Stimulated activated CD4-positive, alpha-beta T cell treated with anti-CD3 and anti-CD28 coated beads, Interleukin-2, amount 100 ng/mL, for 4 hours (primary cell): ENCODE data around the gene NOL8.

Source experiments
- DNase-seq: peaks from one replicate; pipeline ENCODE4 v3.0.0-alpha.2; 2020; ENCODE audit warnings: low read depth

NOL8 gene

DNA sequence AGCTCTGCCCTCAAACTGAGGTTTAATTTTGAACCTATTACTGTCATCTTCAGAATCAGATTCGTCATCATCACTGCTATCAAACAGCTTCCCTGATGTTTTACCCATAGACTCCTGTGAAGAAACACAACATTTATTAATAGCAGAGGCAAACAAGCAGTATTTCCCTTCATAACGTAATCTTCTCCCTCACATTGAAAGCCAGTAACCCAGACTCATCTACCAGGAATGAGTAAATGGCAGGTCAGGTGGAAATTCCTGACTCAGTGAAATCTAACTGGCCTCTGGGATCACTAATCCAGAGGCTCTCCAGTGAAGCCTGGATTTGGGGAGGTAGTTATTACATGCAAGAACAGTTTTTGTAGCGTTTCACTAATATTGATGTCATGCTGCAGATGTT is 14.6 kb downstream of the NOL8 start:
- no peak for DNase-seq

DNA sequence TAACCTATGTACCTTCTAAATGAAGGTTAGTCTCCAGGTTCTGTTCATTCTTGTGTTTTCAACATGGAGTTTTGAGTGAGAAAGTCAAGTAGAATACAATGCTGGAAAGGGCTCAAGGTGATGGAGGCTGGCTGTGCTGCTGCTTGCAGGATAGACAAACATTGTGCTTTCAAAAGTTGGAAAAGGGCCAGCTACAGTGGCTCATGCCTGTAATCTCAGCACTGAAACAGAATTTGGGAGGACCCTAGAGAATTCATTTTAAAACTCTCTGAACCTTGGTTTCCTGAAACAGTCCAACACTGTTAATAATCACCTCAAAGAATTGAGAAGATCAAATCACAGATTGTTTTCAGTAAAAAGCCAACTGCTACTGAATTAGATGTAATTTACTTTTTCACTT is 16.3 kb downstream of the NOL8 start:
- DNase-seq: no peak

DNA sequence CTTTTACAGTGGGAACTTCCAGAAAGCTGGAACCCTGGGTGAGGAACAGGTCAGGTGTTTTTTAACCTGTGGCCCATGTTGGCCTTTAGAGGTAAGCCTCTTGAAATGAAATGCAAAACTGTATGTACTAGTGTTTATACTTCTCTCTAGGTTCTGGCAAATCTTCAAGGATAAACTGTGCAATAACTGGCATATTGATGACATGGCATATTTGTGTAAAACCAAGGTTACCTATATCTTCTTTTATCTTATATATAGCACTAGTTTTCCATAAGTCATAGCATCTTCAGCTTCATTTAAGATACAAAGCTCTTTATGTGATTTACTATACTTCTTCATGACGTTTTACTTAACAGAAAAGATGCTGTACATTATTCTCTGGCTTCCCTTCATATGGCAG is 24.2 kb downstream of the NOL8 start:
- no peak for DNase-seq

DNA sequence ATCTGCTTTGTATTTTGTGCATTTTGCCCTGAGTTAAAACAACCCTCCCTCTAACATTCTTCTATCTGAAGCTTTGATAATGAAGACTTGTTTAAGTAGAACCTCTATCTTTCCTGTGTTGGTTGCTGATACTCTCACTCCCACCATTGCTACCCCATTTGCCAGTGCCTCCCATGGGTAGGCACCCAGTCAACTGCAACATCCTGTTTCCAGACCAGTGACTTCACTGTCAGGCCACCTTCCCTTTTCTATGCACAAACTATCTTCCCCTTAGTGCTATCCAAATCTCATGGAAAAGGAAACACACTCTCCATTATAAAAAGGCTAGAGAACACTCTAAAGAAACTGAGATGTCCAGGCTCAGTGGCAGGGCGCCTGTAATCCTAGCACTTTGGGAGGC is 26.0 kb downstream of the NOL8 start:
- no peak for DNase-seq

DNA sequence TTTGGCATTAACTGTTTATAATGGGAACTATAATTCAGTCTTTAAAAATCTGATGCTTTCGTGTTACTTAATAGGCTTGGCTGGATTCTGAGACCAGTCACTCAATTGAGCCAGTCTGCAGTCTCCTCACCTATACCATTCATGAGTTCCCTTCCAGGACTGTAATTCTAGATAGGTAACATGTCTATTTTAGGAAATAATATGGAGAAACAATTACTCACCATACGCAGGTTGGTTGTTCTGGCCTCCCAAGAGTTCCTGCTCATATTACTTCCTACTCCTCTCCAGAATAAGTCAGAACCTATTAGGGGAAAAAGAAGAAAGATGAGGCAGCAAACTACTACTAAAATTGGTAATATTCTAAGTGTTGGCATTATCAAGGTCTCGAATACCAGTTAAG is 27.1 kb downstream of the NOL8 start:
- DNase-seq: no peak

DNA sequence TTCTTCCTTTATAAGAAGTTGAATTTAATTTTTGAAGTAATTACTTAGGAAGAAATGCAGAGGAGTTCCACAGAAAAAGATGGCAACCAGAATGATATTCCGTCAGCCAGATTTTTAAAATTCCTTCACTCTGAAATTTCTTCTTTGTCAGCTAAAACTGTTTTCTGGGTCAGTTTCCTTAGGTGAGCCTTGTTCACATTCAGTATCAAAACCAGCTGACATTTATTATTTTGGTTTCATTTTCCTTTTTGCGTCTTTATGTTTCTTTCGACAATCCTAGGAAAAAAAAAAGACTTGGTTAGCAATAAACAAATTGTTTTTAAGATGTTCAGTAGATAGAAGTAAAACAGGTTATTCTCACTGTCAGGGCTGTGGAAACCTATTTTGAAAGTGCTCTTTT is 27.5 kb downstream of the NOL8 start:
- no peak for DNase-seq

DNA sequence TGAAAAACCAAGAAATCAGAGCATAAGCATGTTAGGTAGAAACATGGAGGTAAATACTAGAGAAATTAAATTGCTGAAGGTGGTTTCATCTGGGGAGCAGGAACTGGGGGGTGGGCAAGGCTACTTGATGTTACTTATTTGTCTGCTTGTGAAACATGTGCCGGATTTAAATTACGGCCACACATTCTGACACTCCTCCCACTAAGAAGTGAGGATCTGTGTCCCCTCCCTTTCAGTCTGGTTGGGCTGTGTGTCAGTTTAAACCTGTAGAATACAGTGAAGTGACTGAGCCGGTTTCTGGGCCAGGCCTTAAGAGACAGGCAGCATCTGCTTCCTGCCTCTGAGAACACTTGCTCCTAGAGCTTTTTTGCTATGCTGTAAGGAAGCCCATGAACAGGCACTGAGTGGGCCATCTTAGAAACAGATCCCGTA is 29.3 kb downstream of the NOL8 start:
- DNase-seq: no peak

DNA sequence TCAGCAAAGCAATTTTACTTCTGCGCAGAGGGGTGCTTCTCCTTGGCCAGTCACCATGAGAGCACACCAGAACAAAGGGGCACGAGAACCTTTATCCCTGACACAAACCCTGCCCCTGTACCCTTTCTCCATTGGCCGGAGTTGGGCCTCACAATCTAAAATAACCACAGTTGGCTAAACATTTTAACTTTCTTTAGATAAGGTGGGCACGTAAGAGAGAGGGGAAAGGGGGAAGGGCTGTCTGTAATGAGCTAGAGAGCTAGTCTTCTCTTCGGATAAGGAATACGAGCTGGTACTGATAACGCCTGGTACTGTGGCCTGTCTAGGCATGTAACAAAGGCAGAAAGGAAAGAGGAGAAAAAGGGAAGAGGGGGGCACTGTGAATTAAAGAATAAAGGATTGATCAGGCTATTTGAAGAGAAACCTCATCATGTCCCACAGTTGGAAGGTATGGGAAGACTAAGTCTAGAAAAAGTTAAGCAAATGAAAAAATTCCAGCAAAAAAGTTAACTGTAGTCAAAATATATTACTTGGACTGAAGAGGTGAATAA is 29.8 kb downstream of the NOL8 start:
- no peak for DNase-seq

DNA sequence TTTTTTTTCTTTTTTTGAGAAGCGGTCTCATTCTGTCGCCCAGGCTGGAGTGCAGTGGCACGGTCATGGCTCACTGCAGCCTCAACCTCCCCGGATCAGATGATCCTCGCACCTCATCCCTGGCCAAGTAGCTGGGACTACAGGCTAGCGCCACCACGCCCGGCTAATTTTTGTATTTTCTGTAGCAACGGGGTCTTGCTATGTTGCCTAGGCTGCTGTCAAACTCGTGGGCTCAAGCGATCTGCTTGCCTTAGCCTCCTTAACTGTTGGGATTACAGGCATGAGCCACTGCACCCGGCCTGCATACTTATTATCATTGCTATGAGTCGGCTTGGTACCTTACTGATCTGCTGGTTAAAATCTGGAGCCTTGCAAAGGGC is 30.9 kb downstream of the NOL8 start:
- DNase-seq: no peak

DNA sequence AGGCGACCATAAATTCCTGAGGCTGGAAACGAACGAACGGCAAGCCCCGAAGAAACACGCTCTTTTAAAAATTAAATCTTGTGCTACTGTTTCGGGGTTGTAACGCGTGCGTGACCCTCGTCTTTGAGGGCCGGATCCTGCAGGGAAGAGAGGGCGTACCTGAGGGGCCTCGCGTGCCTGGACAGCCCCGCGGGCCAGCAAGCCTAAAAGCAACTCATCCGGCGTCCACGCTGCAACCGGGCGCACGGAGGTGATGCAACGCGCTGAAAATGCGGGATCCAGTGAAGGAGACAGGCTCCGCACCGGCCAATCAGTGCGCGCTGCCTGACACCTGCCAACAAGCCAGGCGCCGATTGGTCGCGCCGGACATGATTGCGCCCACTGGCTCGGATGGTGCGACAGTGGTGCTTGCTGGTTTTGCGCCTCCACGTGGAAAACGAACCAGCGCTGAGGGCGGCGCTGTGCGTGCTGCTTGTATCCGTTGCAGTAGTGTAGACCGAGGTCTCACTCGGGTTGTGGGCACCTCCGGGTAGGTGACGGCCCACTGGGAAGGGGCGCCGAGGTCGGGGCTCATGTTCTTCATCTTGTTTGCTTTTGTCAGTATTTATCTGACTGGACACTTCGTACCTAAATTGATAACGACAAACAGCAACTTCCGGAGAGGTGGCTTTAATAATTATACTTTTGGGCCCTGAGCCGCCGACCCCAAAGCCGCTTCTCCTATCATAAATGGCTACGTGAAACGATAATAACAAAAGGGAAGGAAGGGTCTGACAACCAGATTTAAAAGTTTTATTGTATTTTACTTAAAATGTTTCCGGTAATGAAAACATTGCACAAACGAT is 31.5 kb downstream of the NOL8 start, which contains the start of gene IARS1:
Gene IARS1, minus strand, starts transcription at position 246 of the 845 bp plus-strand sequence. CDS start 4,278 bp downstream, outside the sequence.
- DNase-seq: peak; percentile 99

DNA sequence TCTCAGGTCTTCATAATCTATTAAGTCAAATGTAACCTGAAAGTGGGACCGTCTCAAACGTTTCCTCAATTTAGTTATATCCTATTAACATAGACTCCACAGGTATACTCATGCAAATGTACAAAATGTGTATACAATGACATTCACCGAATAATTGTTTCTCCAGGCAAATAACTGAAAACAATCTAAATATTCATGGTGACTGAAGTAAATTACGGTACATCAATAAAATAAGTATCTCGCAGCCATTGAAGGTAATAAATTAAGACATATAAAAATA is 32.1 kb downstream of the NOL8 start:
- DNase-seq: no peak

DNA sequence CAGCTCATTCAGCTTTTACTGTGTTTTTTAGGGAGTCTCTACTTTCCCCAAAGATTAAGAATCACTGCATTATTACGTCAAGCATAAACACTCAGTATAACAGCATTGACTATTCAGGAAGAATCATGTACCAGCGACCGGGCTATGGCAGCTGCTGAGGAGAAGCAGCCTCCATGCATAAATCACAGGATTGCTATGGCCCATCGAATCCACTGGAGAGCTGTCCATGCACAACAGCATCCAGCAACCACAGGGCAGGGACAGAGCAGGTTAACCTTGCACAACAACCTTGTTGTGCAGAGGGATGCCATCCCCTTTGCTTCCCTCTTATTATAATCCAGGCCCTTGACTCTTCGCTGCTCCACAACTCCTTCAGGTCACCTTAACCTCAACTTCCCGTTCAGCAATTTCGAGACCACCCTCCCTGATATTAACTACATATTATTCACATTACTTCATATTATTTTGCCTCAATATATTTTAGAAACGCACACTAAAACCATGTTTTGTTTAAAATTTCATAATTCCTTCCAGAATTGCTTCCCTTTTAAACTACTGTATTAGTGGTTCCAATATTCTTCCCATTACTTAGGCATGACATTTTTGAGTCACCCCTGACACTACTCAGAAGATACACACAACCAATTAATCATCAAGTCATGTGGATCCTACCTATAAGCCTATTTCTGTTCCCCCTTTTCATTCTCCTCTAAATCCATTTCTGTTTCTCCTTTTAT is 32.6 kb downstream of the NOL8 start:
- DNase-seq: no peak

DNA sequence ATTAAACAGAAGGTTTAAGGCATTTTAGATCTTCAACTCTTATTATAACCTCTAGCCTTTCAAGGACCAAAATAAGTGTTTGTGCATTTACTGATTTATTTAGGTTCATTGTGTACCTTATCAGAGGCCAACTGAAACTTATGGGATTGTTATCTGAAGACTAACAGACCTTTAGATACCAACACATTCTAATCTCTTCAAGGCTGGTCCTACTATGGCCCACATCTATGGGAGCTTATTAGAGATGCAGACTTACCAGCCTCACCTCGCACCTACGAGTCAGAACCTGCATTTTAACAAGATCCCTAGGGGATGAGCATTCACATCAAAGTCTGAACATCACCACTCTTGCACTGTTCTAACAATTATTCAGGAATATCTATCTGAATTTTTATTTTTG is 33.6 kb downstream of the NOL8 start:
- DNase-seq: no peak

DNA sequence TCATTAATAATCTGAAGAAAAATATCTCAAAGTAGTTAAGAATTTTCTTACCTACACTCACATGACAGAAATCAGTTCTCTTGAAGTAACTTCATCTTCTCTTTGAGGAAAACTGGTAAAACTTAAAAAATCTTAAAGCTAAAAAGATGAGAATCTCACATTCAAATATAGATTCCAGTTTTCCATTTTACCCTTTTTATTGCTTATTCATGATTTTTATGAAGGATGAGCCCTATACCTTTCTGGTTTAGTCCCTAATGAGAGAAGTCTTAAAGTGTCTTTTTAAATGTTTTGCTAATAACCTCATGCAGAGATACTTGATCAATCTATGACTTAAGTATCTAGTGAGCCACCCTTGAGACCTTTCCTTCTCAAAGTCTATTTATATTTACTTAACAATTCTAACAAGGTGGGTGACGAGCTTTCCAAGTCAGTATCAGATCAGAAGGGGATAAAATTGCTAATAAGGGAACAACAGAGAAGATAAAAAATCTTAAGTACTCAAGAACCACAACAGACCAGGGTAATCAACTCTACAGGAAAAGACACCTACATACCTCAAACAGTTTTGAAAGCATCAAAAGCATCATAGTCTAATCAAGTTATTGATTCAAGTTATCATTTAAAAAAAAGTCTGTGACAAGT is 34.2 kb downstream of the NOL8 start:
- no peak for DNase-seq

DNA sequence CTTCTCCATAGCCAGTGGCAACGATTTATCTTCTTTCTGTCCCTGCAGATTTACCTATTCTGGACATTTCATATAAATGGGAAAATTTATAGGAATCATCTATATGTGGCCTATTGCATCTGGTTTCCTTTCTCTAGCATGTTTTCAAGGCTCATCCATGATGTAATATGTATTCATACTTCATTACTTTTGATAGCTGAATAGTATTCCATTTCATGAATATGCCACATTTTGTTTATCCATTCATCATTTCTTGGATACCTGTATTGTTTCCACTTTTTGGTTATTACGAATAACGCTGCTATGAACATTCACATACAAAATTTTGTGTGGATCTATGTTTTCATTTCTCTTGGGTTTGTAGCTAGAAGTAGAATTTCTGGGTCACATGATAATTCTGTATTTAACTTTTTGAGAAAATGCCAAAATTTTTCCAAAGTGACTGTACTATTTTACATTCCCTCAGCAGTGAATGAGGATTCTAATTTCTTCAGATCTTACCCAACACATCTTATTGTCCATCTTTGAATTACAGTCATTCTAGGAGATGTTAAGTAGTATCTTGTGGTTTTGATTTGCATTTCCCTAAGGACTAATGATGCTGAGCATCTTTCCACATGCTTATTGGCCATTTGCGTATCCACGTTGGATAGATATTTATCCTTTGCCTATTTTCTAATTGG is 35.3 kb downstream of the NOL8 start:
- DNase-seq: no peak

DNA sequence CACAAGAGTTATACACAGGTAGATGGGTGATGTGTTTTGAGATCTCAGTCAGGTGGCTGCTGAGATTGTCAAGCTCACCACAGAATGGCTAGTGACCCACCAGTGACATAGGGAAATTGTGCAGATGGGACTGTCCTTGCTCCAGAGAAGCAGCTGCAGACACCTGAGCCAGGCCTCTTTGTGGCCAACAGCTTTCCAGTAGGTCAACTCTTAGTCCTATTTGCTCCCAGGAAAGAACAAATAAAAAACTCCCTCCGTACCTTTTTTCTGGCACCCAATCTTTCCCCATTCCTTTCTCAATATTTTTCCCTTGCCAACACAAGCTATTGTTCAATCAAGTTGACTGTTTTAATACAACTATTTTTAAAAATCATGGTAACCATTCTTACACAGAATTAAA is 45.8 kb downstream of the NOL8 start:
- DNase-seq: no peak

DNA sequence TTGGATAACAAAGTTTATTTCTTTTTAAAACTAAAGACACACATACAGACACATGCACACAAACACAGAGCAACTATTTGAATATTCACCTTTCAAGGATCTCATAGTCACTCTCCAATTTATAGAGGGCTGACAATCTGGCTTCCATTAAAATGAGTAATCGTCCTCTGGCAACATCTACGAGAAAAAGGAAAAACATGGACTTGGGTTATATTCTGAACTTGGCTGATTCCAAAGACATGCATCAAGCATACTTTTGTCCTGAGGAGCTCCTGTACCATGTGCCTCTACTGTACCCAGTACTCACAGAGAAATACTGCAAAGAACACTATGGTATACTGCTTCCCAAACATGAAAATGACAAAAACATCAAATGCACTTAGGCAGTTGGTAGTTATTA is 47.0 kb downstream of the NOL8 start:
- no peak for DNase-seq

DNA sequence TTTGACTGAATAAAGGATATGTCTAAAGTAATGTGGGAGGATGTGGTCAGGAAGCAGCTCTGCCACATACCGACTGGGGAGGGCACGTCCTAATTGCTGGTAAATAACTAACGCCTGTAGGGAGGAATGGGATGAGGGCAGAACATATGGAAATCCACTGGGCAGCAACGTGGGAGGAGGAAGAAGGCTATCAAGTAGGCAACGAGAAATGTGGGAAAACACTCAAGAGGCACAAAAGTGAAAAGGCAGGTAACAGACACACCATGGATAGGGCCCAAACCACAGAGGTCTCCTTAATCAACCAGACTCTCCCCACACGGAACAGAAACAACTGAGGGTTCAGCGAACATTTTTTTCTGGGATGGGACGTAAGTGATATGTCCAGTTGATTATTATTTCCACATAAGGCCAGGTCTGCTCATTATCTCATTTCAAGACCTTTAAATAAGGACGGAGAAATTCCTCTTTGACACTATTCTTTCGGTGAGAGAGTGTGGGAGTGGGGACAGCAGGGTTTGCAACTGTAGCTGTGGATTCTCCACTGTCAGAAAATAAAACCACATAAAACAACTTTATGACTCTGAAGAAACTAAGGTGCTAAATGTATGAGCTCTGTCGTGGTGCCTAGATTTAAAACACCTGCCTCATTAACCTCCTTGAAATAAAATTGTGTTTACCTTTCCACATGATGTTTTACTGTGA is 48.7 kb downstream of the NOL8 start:
- DNase-seq: no peak

DNA sequence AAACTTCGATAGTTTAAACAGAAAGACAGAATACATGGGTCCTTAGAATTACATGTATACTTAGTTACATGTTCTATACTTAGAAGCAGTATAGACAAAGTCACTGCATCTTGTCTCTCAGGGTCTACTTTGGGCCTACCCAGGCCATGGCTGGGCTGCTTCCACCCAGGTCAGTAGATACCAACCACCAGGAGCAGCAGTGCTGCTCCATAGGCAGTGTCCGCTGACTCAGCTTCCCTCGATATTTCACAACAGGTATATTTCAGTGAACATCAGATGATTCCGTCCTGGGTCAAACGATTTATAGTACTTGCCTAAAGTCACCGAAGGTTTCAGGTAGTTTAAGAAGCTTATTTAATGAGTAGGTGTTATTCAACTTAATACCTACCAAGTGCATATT is 49.6 kb downstream of the NOL8 start:
- no peak for DNase-seq

DNA sequence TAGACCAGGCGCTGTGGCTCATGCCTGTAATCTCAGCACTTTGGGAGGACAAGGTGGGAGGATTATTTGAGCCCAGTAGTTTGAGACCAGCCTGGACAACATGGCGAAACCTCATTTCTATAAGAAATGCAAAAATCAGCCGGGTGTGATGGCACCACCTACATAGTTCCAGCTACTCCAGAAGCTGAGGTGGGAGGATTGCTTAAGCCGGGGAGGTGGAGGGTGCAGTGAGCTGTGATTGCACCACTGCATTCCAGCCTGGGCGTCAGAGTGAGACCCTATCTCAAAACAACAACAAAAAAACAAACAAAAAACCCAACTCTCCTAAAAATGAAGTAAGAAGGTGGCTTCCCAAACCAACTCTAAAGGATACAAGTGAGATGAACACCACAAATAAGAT is 54.6 kb downstream of the NOL8 start:
- DNase-seq: no peak

DNA sequence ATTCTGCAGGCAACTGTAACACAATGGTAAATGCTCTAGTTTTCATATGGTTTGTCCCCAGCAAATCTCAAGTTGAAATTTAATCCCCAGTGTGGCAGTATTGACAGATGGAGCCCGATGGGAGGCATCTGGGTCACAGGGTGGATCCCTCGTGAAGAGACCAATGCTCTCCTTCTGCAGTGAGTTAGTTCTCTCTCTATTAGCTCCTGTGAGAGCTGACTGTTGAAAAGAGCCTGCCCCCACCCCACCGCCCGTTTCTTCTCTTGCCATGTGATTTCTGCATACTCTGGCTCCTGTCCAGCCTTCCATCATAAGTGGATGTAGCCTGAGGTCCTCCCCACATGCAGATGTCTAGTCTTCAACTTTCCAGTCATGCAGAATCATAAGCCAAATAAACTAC is 58.7 kb downstream of the NOL8 start:
- no peak for DNase-seq

DNA sequence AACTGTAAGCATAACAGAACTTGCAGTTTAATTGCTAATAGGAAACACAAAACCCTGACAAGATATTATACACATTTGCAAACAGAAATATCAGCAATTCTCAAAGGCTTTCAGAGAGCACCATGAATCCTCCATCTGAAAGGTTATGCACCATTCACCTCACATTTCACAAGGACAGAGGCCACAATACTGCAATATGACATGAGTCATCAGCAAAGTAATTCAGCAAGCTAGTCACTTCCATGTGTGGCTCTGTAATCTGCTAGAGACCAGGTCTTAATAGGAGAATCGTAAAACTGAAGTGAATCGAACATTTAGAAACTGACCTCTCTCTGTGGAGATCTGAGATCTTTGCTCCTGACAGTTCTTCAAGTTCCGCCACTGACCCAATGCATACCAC is 60.0 kb downstream of the NOL8 start:
- no peak for DNase-seq
